ENCODE results near the gene NDE1.

DNA sequence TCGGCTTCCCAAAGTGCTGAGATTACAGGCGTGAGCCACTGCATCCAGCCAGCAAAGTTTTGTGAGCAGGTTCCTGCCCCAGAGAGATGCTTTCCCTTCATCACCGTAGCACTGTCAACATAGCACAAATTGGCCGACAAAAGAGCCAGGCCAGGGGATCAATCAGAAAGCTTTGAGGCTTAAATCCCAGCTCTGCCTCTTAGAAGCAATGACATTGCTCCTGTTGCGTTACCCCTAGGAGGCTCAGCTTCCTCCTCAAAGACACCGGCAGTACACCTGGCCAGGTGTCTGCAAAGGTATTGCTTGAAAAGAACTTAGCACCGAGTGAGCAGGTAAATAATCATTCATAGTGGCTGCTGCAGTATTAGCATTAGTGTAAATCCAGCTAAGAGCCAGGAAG is 86.5 kb downstream of the NDE1 start:
- TF ChIP-seq, protein P1, sequence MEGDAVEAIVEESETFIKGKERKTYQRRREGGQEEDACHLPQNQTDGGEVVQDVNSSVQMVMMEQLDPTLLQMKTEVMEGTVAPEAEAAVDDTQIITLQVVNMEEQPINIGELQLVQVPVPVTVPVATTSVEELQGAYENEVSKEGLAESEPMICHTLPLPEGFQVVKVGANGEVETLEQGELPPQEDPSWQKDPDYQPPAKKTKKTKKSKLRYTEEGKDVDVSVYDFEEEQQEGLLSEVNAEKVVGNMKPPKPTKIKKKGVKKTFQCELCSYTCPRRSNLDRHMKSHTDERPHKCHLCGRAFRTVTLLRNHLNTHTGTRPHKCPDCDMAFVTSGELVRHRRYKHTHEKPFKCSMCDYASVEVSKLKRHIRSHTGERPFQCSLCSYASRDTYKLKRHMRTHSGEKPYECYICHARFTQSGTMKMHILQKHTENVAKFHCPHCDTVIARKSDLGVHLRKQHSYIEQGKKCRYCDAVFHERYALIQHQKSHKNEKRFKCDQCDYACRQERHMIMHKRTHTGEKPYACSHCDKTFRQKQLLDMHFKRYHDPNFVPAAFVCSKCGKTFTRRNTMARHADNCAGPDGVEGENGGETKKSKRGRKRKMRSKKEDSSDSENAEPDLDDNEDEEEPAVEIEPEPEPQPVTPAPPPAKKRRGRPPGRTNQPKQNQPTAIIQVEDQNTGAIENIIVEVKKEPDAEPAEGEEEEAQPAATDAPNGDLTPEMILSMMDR (IDR thresholded peaks at IDR 0.05): no peak
- TF ChIP-seq POLR2A (IDR thresholded peaks at IDR 0.05): no peak
